GM12892 (cell line): ENCODE measurements around the gene ZNF423.

Experiments used
- DNase-seq: peaks from one replicate; pipeline ENCODE4 v3.0.0; 2011; ENCODE audit not compliant: insufficient read length
- FAIRE-seq: peaks from 2 replicates; lab custom pipeline; 2011; peaks lifted over from hg19 to GRCh38; lab: Jason Lieb, UNC
- POLR2A ChIP-seq: IDR thresholded peaks from 2 replicates; pipeline ENCODE4 v1.6.1; 2011; ENCODE audit warnings: low read depth, low read length, control low read depth
- POLR2AphosphoS5 ChIP-seq: IDR thresholded peaks from 2 replicates; pipeline ENCODE4 v1.6.1; 2011; ENCODE audit warnings: low read depth, low read length, control low read depth
- TAF1 ChIP-seq: IDR thresholded peaks from 2 replicates; pipeline ENCODE4 v1.6.1; 2011; ENCODE audit warnings: low read depth, mild to moderate bottlenecking, control low read depth, low read length, borderline replicate concordance

ZNF423 gene

DNA sequence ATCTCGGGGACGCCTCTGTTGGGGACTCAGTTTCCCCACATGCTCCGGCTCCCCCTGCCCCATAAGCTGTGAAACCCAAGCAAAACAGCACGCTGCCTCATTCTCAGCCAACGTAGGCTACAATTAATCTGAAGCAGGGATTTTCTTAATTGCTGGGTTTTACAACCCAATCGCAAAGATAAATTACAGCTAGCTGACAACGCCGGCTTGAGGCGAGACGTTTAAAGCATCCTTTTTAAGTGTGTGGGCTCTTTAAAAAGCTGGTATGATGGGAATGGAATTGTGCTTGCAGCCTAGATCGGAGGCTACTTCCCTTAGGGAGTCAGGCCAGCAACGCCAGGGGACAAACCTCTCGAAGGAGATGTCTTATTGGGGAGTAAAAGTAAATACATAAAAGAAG, 185.3 kb downstream of the ZNF423 start:
- FAIRE-seq (no peak), DNase-seq (no peak)
- no peak for TF ChIP-seq POLR2A
- no peak for TF ChIP-seq TAF1
- TF ChIP-seq POLR2AphosphoS5 = no peak

DNA sequence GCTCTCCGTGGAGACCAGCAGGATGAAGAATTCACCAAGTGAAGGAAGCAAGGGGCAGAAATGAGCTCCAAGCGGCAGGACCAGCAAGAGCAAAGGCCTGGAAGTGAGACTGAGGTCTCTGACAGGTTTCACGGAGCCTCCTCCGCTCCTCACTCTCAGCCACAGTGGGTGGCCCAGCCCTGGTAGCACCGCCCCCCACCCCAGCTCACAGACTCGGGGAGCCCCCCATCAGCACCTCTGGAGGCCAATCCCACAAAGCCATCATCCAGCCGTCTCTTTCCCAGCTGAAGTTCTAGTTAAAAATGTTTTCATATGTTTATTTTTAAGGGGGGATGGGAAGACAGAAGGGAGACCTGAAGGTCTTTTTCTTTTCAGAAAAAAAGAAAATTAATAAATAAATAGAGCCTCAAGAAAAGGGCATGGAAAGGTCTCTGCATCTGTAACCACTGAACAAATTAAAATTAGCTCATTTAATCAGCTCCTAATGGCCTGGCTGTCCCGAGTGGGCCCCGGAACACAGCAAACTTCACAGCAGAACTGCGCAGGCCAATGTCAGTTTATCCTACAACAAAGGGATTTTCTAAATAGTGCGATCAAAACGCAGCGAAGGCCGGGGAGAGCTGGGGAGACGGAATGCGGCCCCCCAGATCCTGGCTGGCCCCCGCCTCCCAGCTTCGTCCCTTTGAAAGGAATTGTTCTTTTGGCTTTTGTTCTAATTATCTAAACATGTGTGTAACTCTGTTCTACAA, 190.3 kb downstream of the ZNF423 start:
- FAIRE-seq (no peak), DNase-seq (no peak)
- TF ChIP-seq POLR2A = no peak

DNA sequence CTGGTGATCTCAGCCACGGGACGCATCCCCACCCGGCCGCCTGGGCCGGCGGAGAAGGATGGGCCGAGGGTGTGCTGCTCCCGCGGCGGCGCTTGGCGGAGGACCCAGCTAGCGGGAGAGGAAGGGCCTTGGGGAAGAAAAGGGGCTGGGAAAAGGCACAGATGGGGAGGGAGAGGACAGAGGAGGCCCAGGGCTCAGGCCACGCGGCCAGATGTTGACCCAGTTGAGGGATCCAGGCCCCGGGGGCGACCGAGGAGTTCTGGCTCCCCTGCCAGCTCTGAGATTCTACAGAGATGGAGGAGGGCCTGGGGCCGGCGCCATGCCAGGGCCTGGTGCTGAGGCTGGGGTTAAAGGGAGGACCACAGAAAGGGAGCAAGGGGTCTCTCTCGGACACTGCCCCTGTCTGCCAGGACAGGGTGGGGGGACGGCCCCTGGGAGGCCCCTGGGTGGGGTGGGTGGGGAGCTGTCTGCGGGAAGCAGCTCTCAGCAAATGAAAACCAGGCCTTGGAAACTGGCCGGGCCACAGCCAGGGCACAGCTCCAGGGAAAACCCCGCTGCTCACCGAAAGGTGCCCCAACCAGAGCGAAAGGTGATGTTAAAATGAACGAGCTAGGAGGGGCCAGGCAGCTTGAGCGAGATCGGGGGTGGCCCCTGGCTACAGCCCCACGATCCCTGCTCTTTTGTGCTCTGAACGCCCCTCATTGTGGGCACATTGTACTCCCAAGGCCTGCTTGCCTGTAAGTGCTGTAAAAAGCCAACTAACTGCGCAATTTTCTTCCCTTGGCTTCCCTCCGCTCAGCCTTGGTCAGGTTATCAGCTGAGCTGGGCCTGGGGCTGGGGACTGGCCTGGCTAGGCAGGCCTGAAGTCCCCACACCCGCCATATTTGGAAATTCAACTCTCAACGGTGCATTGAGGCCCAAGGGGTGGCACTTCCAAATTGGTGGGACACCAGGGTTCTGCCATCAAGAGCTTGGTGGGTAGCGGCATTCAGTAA, 191.4 kb downstream of the ZNF423 start:
- DNase-seq = no peak
- TF ChIP-seq POLR2AphosphoS5 (no peak), TAF1 (no peak), POLR2A (no peak)
- FAIRE-seq = no peak

DNA sequence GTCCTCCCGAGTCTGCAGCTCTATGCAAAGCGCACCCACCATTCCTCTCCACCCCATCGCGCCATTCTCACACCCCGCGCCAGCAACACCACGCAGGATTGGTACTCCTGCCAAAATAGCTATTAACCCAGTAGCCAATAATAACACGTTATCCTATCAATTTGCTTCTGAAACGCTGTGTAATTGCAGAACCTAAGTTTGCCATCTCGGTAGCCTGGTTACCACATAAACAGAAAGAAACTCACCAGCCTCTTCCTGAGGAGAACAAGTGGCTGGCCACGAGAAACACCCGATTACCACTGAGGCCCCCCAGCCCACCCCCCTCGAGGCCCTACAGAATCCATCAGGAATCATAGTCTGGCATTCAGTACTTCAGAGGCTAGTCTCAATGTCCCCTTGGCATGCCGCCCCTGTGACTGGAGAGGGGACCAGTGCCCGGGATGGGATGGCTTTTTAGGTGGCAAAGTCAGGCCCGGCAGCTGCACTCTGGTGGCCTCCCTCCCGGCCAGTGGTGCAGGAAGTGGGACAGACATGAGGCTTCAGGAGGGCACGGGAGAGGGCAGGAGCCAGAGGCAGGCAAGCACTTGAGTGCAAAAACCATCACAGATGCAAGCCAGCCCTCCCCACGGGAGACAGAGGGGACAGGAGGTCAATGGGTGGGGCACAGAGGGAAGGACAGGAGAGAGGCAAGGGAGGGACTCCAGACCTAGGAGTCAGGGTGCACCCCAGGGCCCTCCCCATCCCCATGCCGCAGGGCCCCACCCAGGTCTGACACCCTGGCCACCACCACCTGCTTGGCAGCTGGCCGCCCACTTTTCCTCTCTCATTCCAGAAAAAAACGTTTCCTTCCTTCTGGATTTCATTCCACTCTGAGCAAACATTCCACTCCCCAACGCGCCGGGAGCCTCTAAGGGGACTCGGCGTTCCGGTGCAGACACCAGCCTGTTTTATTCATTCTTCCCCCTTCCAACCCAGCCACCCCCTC, 192.5 kb downstream of the ZNF423 start:
- FAIRE-seq (no peak), DNase-seq (no peak)
- TF ChIP-seq POLR2AphosphoS5 = no peak
- no peak for TF ChIP-seq TAF1
- no peak for TF ChIP-seq POLR2A

DNA sequence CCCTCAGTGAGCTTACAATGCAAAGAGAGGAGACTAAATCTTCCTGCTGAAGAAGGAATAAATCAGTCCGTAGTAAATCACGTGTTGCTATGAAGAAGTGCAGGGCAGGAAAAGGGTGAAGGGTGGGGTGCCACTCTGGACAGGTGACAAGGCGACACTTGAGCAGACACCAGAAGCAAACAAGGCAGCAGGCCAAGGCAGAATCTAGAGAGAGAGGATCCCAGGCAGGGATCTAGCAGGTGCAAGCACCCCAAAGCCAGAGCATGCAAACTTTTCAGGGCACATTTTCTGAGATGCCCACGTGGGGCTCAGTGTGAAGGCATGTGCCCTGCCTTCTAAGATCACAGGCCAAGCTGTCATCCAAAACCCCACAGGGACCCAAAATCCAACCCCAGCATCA, 193.3 kb downstream of the ZNF423 start:
- FAIRE-seq (no peak), DNase-seq (no peak)
- TF ChIP-seq TAF1 (no peak), POLR2A (no peak), POLR2AphosphoS5 (no peak)

DNA sequence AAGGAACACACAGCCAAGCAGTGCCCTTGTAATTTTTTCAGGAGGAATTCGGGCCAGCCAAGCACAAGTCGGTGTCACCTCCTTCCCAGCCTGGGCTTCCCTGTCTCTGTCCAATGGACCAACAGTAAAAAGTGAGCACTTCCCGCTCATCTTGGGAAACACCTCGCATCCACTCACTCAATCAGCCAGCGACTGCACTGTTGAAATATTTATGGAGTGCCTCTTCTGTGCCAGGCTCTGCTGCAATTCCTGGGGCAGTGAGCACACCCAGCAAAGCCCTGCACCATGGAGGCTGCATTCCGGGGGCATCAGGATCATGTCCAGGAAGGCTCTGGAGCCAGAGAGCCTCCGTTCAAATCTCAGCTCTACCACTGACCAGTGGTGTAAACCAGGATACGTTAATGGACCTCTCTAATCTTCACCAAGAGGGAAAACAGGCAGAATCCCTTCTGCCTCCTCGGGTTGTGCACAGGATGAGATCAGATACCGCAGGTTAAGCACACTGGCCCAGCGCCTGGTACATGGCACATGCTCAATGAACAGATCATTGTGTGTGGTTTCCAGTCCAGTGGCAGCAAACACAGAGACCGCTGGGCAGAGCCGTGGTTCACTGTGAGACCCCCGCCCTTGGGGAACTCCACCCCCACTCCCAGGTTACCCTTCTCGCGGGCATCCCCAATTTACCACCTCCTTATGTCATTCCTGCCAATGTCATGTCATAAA, 194.3 kb downstream of the ZNF423 start:
- no peak for TF ChIP-seq POLR2AphosphoS5
- TF ChIP-seq TAF1 = no peak
- TF ChIP-seq POLR2A = no peak
- no peak for DNase-seq
- FAIRE-seq = no peak

DNA sequence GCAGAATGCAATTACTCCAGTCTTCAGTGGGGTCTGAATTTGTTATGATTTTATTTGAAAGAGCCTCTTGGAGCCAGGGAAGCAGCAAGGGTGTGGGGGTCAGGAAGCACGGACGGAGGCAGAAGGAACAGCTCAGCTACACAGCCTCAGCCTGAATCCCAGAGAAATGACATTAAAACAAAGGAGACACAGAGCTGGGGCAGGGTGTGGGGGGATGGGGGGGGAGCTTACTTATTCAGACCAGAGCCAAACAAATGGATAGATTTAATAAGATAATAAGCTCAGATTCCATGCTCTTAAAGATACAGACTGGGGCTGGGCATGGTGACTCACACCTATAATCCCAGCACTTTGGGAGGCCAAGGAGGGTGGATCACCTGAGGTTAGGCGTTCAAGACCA, 195.3 kb downstream of the ZNF423 start:
- TF ChIP-seq TAF1 = no peak
- no peak for TF ChIP-seq POLR2A
- TF ChIP-seq POLR2AphosphoS5 = no peak
- DNase-seq = no peak
- no peak for FAIRE-seq

DNA sequence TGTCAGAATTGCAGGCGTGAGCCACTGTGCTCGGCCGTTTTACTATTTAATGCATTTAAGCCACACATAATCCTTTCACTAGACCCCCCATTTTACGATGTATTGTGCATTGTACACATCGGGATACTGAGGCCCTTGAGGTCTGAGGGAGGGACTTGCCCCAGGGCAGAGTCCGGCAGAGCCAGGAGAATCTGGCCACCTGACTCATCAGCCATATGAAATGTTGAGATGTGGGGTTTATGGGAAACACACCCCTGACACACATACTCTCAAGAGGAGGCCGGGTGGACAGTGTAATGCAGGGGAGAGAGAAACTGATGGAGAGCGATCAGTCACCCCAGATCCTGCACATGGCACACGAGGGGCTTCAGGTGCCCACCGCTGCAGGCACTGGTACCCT, 196.6 kb downstream of the ZNF423 start:
- no peak for FAIRE-seq
- DNase-seq = no peak

DNA sequence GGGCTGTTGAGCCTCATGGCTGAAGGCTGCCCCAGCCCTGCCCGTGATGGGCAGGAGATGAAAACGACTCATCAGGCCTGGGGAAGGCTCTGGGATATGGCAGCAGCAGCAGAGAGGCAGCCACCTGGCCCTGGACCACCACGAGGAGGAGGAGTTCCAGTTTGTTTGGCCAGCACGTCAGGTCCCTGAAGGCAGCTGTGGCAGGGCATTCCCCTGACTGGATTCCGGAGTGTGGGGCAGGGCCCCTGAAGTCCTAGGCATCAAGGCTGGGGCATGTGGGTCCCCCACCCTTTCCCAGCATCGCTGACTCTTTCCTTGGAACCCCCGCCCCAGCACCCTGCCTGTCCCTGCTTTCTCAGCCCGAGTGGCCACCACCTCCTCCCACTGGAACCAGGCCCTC, 197.4 kb downstream of the ZNF423 start:
- DNase-seq (no peak), FAIRE-seq (no peak)
- no peak for TF ChIP-seq TAF1
- no peak for TF ChIP-seq POLR2AphosphoS5
- no peak for TF ChIP-seq POLR2A

More for the DNA sequence above, 196.6 kb downstream of the ZNF423 start:
- no peak for TF ChIP-seq POLR2A
- no peak for TF ChIP-seq POLR2AphosphoS5
- TF ChIP-seq TAF1 = no peak
